GM19193 (cell line): Measurements from ENCODE around the gene NRAS.

Source experiments
- POLR2A ChIP-seq: IDR thresholded peaks from 4 replicates; pipeline ENCODE4 v1.6.1; 2011; ENCODE audit not compliant: insufficient read depth, insufficient read length; ENCODE audit errors: extremely low read depth

Gene NRAS

DNA sequence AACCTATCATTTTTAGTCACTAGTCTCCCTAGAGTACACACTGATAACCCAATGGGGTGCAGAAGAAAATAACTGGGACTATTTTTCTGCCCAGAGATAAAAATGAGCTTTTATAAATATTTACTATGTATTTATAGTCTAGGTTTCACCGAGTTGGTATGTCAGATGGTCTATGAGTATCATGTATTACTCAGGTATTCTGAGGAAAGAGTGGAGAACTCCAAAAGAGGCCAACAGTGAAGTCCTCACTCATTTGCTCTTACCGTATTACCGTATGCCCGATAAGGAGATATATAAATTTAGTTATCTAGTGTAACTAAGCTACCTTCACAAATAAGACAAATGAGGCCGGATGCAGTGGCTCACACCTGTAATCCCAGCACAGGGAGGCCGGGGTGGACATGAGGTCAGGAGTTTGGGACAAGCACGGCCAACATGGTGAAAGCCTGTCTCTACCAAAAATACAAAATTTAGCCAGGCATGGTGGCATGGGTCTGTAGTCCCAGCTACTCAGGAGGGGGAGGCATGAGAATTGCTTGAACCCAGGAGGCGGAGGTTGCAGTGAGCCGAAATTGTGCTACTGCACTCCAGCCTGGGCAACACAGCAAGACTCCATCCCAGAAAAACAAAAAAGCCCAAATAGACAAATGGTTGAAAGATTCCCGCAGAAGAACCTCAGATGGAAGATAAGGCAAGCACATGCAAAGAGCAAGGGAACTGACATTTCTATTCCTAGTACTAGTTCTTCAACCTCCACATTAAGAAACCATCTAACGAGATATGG is 25.6 kb upstream of the NRAS start:
- no peak for TF ChIP-seq POLR2A

GRCh38 chr1:114740331-114740730 is 23.8 kb upstream of the NRAS start:
- TF ChIP-seq POLR2A: no peak

GRCh38 chr1:114737314-114737849 is 20.8 kb upstream of the NRAS start:
- no peak for TF ChIP-seq POLR2A

DNA sequence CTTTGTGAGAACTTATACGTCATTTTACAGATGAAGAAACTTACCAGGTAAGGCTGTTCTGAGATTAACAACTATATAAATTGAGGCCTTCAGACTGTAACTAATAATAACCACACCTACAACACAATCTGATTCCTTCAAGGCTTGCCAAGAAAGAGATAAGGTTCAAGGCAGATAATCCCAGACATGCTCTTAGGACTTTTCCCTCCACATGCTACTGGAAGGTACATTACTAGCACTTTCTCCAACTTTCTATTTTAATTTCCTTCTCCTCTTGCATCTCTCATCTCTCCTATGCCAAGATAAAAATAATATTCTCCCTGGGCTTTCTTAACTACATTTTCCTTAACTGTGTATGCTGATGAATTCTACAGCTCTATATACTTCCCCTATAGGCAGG is 18.9 kb upstream of the NRAS start:
- no peak for TF ChIP-seq POLR2A

DNA sequence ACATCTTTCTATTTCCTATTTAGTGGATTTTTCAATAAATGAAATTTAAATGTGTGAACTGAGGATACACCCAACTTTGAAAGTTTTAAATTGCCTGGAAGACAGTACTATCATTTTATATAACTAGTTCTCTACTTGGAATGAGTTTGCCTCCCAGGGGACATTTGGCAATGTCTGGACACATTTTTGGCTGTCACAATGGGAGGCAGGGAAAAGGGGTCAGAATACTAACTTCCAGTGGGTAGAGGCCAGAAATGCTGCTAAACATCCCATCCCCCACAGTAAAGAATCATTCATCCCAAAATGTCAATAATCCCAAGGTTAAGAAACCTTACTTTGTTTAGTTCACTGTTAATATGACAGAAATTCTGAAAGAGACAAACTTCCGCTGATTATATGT is 13.2 kb upstream of the NRAS start:
- no peak for TF ChIP-seq POLR2A

DNA sequence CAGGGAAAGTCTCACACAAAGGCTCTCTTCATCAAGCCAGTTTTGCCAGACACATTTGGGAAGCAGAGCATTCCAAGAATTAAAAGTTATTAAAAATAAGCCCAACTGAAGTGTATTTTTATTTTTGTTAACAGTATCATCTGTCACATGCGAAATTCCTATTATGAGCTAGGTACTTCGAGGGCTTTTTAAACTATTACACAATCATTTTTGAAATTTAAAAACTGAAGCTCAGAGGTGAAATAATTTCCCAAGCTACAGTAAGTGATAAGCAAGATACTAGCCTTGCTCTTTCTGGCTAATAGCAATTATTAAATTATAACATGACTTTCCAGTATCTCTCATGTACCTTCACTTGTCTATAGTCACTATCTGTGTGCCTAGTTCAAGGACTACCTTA is 12.0 kb upstream of the NRAS start:
- TF ChIP-seq POLR2A: no peak

GRCh38 chr1:114725230-114725629 is 8.7 kb upstream of the NRAS start:
- no peak for TF ChIP-seq POLR2A

- TF ChIP-seq POLR2A: no peak
These were observed 7.3 kb upstream of the NRAS start for GRCh38 chr1:114723915-114724314.

DNA sequence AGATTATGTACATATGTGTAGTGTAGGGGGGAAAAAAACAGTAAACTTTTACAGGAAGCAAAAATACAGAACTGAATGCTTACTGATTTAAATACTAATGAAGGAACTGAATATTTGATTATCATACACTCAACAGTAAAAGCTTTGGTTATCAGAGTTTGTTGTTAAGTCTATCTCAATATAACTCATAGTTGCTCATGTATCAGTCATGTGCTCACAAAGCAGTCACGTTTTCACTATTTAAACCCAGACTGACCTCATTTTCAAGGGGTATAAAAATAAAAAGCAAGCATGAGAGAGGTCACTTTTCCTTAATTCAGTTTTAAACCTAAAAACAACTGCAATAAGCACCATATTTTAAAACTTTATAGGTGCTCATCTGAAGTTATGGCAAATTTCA is 6.9 kb upstream of the NRAS start:
- TF ChIP-seq POLR2A: no peak

GRCh38 chr1:114720492-114720891 is 3.9 kb upstream of the NRAS start:
- no peak for TF ChIP-seq POLR2A

GRCh38 chr1:114719424-114719787 is 2.8 kb upstream of the NRAS start:
- TF ChIP-seq POLR2A: no peak

DNA sequence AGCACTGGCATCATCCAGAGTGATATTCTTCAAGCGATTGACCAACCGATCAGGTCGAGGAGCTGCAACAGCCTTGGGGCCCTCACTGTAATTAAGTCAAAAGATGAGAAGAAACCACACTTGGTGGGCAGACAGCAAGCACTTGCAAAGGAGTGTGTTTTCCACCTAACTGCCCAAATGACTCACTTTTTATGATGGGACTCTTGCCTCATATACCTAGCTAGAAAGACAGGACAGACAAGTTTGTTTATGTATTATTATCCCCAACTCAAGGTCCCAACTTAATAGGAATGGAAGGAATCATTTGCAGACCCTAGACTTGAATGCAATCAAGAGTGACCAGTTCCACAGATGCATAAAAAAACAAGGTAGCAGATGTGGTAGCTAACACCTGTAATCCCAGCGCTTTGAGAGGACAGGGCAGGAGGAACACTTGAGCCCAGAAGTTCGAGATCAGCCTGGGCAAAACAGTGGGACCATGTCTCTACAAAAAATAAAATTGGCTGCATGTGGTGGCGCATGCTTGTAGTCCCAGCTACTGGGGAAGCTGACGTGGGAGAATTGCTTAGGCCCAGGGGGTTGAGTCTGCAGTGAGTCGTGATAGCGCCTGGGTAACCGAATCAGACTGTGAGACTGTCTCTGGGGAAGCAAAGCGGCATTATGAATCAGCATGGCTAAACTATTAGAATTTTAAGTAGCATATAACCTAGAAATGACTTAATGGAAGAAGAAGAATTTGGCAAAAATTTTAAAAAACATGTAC is 2.3 kb upstream of the NRAS start:
- TF ChIP-seq POLR2A: no peak

- TF ChIP-seq POLR2A: no peak
These were observed 643 bp downstream of the NRAS start for GRCh38 chr1:114715952-114716303.

GRCh38 chr1:114712977-114713376 is 3.6 kb downstream of the NRAS start:
- TF ChIP-seq POLR2A: no peak

GRCh38 chr1:114710360-114710759 is 6.2 kb downstream of the NRAS start:
- no peak for TF ChIP-seq POLR2A

DNA sequence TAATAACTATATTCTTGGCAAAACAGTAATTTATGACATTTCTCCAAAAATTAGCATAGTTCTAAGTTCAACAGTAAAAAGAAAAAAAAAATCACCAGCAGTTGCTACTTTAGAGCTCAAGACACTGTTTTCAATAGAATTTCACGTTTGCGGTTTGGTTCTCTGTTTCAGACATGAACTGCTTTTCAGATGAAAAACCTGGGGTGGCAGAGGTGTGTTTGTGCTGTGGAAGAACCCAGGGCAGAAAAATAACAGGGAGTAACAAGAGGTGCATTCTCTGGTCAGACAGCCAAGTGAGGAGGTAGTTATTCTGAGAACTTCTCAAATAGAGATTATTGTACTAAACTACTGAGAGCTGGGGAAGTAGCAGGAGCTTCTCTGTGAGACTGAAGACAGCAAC is 9.0 kb downstream of the NRAS start:
- TF ChIP-seq POLR2A: no peak
